Measurements from ENCODE around the gene FYCO1.
"Not testable (repeated sequence)": the region's sequence is repeated elsewhere in the genome, so short reads cannot be mapped to it uniquely, and the experiment has no call there.

The FYCO1 gene

GRCh38 chr3:45995236-45996192 lies at the start of gene FYCO1:
Gene FYCO1, minus strand, starts transcription at chr3:45995824. Its CDS starts 10,914 bp downstream, at chr3:45984910.
- DNase-seq (ENCODE audit: low read depth) = peak; percentile 65
- H3K4me3 ChIP-seq (ENCODE audit: low read depth, low read length) = peak within 1 kb of the TSS; percentile 83
- no peak for TF ChIP-seq CTCF (IDR thresholded peaks at IDR 0.05; ENCODE audit: control insufficient read depth, extremely low read depth, insufficient read depth)

- no peak for TF ChIP-seq CTCF (IDR thresholded peaks at IDR 0.05; ENCODE audit: control insufficient read depth, extremely low read depth, insufficient read depth)
- H3K4me3 ChIP-seq (ENCODE audit: low read depth, low read length) = no peak overlapping the region
- DNase-seq (ENCODE audit: low read depth) = no peak
Measured at GRCh38 chr3:46038916-46039315, 43.3 kb upstream of the FYCO1 start.

- H3K4me3 ChIP-seq (ENCODE audit: low read depth, low read length); DNase-seq (ENCODE audit: low read depth): not testable (repeated sequence)
Measured at GRCh38 chr3:46038071-46038470, 42.4 kb upstream of the FYCO1 start.

GRCh38 chr3:46036191-46036590 lies 40.6 kb upstream of the FYCO1 start:
- no peak for TF ChIP-seq CTCF (IDR thresholded peaks at IDR 0.05; ENCODE audit: control insufficient read depth, extremely low read depth, insufficient read depth)

GRCh38 chr3:46031747-46032146 lies 36.1 kb upstream of the FYCO1 start:
- TF ChIP-seq CTCF (IDR thresholded peaks at IDR 0.05; ENCODE audit: control insufficient read depth, extremely low read depth, insufficient read depth) = no peak
- no peak for DNase-seq (ENCODE audit: low read depth)
- no peak overlapping the region for H3K4me3 ChIP-seq (ENCODE audit: low read depth, low read length)

More at GRCh38 chr3:46036191-46036590, 40.6 kb upstream of the FYCO1 start:
- H3K4me3 ChIP-seq (ENCODE audit: low read depth, low read length) = no peak overlapping the region
- peak; percentile 10 for DNase-seq (ENCODE audit: low read depth)

- DNase-seq (ENCODE audit: low read depth) = no peak
- no peak overlapping the region for H3K4me3 ChIP-seq (ENCODE audit: low read depth, low read length)
- TF ChIP-seq CTCF (IDR thresholded peaks at IDR 0.05; ENCODE audit: control insufficient read depth, extremely low read depth, insufficient read depth) = no peak
Measured at GRCh38 chr3:46031269-46031668, 35.6 kb upstream of the FYCO1 start.

- no peak for DNase-seq (ENCODE audit: low read depth)
- no peak overlapping the region for H3K4me3 ChIP-seq (ENCODE audit: low read depth, low read length)
- no peak for TF ChIP-seq CTCF (IDR thresholded peaks at IDR 0.05; ENCODE audit: control insufficient read depth, extremely low read depth, insufficient read depth)
Measured at GRCh38 chr3:46030626-46031025, 35.0 kb upstream of the FYCO1 start.
